Jurkat, Clone E6-1 (cell line): ENCODE measurements around the gene SDHA.
A peak's percentile ranks its signal among the peaks of the same experiment; 100 is the strongest.
"Not testable (repeated sequence)": the region's sequence is repeated elsewhere in the genome, so short reads cannot be mapped to it uniquely, and the experiment has no call there.

ENCODE experiments used
- DNase-seq: peaks from one replicate; pipeline ENCODE4 v3.0.0-alpha.2; 2011; ENCODE audit warnings: low read depth, low spot score
- H3K4me3 ChIP-seq: 2 replicates; pipeline ENCODE4 v1.5.1; 2011; ENCODE audit warnings: mild to moderate bottlenecking, low read length, control low read depth, moderate library complexity

Gene SDHA

GRCh38 chr5:278646-279045 is 60.5 kb downstream of the SDHA start:
- DNase-seq, result no peak
- no peak overlapping the region for H3K4me3 ChIP-seq

- not testable (repeated sequence) for DNase-seq, H3K4me3 ChIP-seq
These were observed 61.0 kb downstream of the SDHA start for GRCh38 chr5:279051-279665.

DNA sequence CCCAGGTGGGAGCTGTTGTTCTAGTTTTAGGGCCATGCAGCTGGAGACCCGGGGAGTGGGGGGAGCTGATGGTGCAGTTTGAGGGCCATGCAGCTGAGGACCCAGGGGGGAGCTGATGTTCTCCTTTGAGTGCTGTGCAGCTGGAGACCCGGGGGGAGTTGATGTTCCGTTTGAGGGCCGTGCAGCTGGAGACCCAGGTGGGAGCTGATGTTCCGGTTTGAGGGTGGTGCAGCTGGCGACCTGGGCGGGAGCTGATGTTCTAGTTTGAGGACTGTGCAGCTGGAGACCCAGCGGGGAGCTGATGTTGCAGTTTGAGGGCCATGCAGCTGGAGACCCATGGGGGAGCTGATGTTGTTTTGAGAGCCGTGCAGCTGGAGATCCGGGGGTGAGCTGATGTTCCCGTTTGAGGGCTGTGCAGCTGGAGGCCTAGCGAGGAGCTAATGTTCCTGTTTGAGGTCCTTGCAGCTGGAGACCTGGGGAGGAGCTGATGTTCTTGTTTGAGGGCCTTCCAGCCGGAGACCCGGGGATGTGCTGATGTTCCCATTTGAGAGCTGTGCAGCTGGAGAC is 68.0 kb downstream of the SDHA start:
- H3K4me3 ChIP-seq, result no peak overlapping the region
- no peak for DNase-seq

GRCh38 chr5:290200-290599 is 72.1 kb downstream of the SDHA start:
- not testable (repeated sequence) for DNase-seq, H3K4me3 ChIP-seq

GRCh38 chr5:291345-291744 is 73.2 kb downstream of the SDHA start:
- DNase-seq, H3K4me3 ChIP-seq: not testable (repeated sequence)

- DNase-seq, result not testable (repeated sequence)
These were observed 76.7 kb downstream of the SDHA start for GRCh38 chr5:294788-295187.

GRCh38 chr5:296207-296606 is 78.1 kb downstream of the SDHA start:
- DNase-seq, H3K4me3 ChIP-seq: not testable (repeated sequence)

More at GRCh38 chr5:294788-295187, 76.7 kb downstream of the SDHA start:
- H3K4me3 ChIP-seq, result not testable (repeated sequence)

- peak; percentile 73 for DNase-seq
- H3K4me3 ChIP-seq, result not testable (repeated sequence)
These were observed 78.8 kb downstream of the SDHA start for GRCh38 chr5:296954-297353.

DNA sequence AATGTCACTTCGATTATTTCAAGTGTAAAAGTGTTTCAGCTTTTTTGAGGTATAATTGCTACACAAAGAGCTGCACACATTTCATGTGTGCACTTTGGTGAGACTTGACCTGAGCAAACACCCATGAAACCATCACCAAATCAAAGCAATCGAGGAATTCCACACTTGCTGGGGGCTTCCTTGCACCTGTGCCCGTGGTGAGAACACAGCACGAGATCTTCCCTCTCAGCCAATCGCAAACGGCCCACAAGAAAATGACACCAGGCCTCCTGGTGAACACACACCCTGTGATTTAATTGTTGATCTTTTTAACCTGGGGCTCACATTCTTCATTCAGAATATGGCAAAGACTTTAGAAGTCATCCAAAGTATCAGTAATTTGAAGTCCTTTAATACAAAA is 79.3 kb downstream of the SDHA start:
- H3K4me3 ChIP-seq, result not testable (repeated sequence)
- peak; percentile 65 for DNase-seq

GRCh38 chr5:297991-298736 is 80.0 kb downstream of the SDHA start:
- not testable (repeated sequence) for H3K4me3 ChIP-seq, DNase-seq

GRCh38 chr5:298737-299125 is 80.6 kb downstream of the SDHA start:
- no peak for DNase-seq

GRCh38 chr5:299921-300320 is 81.8 kb downstream of the SDHA start:
- DNase-seq, result not testable (repeated sequence)

More at GRCh38 chr5:298737-299125, 80.6 kb downstream of the SDHA start:
- no peak overlapping the region for H3K4me3 ChIP-seq

DNA sequence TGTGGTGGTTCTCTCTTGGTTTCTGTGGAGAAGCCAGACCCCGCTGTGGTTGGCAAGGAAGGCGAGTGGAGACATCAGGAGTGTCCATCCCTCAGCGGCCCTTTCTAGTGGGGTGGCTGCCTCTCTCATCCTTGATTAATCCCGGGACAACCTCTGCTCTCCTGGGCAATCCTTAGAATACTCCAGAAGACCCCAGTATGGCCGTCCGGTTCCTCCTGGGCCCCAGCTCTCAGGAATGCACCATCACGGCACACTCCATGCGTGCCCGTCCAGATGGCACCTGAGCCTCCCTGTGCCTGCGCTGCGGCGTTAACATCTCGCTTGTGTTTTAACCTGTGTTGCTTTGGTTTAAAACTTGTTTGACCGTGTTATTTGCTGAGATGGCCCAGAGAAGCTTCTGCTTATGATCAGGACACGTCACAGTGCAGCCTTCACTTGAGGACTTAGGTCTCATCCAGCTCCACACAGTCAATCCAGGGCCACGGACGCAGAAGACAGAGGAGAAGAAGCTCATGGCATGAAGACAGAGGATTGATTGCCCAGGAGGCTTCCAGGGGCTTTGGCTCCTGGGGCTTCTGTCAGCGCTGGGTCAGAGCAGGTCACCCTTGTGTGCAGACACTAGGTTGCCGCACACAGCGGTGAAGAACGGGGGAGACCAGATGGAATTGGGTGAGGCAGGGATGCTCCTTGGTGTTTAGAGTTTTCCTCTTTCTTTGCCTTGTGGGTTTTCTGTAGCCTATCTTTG is 82.7 kb downstream of the SDHA start:
- DNase-seq, H3K4me3 ChIP-seq: not testable (repeated sequence)

More at GRCh38 chr5:299921-300320, 81.8 kb downstream of the SDHA start:
- not testable (repeated sequence) for H3K4me3 ChIP-seq

DNA sequence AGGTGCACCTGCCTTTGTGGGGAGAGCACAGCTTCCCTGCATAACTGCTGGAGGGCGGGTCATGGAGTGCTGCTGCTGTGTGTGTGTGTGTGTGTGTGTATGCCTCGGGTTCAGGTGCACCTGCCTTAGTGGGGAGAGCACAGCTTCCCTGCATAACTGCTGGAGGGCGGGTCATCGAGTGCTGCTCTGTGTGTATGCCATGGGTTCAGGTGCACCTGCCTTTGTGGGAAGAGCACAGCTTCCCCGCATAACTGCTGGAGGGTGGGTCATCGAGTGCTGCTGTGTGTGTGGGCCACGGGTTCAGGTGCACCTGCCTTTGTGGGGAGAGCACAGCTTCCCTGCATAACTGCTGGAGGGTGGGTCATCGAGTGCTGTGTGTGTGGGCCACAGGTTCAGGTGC is 84.3 kb downstream of the SDHA start:
- H3K4me3 ChIP-seq, result not testable (repeated sequence)
- peak; percentile 42 for DNase-seq

GRCh38 chr5:302966-303365 is 84.8 kb downstream of the SDHA start:
- no peak for DNase-seq
- no peak overlapping the region for H3K4me3 ChIP-seq

DNA sequence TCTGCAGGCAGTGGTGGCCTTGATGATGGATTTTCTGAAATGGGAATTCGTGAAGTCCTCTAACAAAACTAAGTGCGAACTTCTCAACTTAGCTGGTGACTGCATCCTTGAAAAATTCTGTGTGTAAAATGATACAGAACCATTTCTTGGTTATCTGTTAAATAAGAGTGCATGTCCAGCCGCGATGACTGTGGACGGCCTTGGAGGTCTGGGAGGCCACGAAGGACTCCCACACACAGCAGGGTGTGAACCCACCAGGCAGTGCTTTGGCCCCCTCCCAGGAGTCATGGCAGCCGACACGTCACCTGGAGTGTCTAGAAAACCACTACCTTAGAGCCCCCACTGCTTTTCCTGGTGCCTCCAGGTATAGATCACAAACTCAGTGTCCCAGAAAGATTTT is 85.6 kb downstream of the SDHA start:
- DNase-seq, H3K4me3 ChIP-seq: not testable (repeated sequence)

DNA sequence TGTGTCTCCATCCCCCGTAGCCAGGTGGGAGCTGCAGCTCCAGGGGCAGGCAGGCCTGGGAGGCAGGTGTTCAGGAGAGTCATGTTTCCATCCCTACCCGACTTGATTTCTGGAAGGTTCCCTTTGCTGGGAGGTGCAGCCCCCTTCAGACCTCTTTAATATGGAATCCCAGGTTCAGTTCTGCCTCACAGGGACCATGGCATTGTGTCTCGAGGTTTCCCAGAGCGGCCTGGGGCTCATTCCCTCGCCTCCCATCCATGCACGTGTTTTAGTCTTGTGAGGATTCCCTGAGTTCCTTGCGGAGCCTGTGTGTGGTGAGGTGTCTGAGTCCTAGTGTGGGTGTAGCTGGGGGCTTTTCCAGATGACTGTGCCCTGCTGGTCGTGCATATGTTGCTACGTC is 86.9 kb downstream of the SDHA start:
- no peak for DNase-seq
- H3K4me3 ChIP-seq, result no peak overlapping the region

DNA sequence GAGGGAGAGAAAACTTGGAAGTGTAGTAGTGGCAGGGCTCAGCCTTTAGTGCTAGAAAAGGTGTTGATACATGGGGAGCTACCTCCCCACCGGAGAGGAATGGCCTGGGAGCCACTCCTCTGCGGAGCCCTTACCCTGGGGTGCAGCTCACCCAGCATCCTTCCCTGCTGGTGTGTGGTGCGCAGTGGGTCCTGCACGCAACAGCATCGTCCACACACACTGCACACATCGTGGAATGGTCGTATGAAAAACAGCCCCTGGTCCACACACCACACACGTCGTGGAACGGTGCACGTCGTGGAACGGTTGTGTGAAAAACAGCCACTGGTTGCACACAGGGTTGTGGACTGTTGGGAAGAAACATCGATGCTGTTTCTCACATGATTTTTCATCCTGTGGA is 87.3 kb downstream of the SDHA start:
- H3K4me3 ChIP-seq, result no peak overlapping the region
- DNase-seq, result no peak

DNA sequence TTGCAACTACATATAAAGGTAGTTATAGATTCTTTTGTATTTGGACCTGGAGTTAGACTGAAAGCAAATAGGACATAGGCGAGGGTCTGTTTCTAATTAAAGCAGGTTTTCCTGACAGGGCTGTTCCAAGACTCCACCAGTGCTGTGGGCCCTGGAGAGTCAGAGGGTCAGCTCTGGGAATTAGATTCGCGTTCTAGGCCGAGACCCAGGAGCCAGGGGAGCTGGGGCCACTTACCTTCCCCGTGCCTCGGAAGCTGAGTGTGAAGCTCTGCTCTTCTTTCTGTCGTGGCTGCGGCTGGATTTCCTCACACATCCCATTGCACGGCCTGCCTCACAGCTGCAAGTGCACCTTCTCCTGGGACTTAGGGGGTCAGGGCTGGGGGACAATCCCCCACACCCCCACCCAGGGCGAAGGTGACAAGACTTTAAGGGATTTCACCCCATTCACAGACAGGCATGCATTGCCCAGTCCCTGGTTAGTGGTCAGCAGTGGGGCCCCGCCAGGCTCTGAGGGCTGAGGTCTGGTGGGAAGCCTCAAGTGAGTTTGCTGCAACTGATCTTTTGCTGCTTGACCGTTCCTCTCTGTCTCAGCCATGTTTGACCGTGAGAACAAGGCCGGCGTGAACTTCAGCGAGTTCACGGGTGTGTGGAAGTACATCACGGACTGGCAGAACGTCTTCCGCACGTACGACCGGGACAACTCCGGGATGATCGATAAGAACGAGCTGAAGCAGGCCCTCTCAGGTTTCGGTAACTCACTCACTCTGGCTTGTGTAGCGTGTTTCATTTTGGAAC is 88.1 kb downstream of the SDHA start:
- H3K4me3 ChIP-seq, result no peak overlapping the region
- no peak for DNase-seq
